Neural progenitor cell (in vitro differentiated cells): ENCODE data around the gene SLC6A13.

Source experiments
- CTCF ChIP-seq: fragments of 200-600 bp; sonication (generic); IDR thresholded peaks from 2 replicates; pipeline ENCODE4 v1.5.1; 2017; ENCODE audit warnings: antibody characterized with exemption, mild to moderate bottlenecking
- EZH2phosphoT487 ChIP-seq: fragments of 200-600 bp; sonication (generic); IDR thresholded peaks from 2 replicates; pipeline ENCODE4 v1.6.1; 2017; ENCODE audit warnings: antibody characterized with exemption

DNA sequence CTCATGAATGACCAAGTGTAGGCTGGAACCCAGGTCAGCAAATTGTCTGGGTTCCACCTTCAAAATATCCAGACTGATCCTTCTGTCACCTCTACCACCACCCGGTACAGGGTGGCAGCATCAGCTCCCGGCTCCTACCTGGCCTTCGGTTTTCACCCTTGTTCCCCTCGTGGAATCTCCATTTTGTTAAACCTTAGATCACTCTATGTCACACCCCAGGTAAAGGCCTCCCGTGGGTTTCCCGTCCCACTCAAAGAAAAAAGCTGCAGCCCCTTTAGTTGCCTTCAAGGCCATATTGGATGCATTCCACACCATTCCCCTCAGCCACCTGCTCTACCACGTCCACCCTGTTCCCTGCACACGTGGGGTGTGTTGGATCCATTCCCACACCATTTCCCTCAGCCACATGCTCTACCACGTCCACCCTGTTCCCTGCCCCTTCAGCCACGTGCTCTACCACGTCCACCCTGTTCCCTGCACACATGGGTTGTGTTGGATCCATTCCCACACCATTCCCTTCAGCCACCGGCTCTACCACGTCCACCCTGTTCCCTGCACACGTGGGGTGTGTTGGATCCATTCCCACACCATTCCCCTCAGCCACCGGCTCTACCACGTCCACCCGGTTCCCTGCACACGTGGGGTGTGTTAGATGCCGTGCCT lies 23.8 kb downstream of the SLC6A13 start:
- TF ChIP-seq EZH2phosphoT487, result no peak
- TF ChIP-seq CTCF, result no peak
